Neutrophil (primary cell): ENCODE results near the gene SORCS1.

Experiments
- H3K27ac ChIP-seq: fragments of 200-600 bp; sonication (generic); 2 replicates; pipeline ENCODE4 v1.5.1; 2016; ENCODE audit warnings: mild to moderate bottlenecking, moderate library complexity
- H3K27me3 ChIP-seq: fragments of 200-600 bp; sonication (generic); 2 replicates; pipeline ENCODE4 v1.6.0; 2016; ENCODE audit warnings: mild to moderate bottlenecking
- H3K36me3 ChIP-seq: fragments of 200-600 bp; sonication (generic); 2 replicates; pipeline ENCODE4 v1.5.1; 2017
- H3K4me1 ChIP-seq, 2 experiments: fragments of 200-600 bp in 1 of 2; sonication (generic) in 1 of 2; 1 replicate in 1 of 2; 2 replicates in 1 of 2; pipeline versions ENCODE4 v1.5.1 to v1.6.1; 2013 to 2016; ENCODE audit warnings: low read depth in 1 of 2, low read length in 1 of 2, mild to moderate bottlenecking in 1 of 2, moderate library complexity in 1 of 2; ENCODE audit not compliant: control insufficient read depth in 1 of 2, insufficient read depth in 1 of 2
- H3K4me3 ChIP-seq, 2 experiments: fragments of 200-600 bp in 1 of 2; sonication (generic) in 1 of 2; 1 replicate in 1 of 2; 2 replicates in 1 of 2; pipeline ENCODE4 v1.5.1; 2013 to 2016; ENCODE audit warnings: low read depth in 1 of 2, low read length in 1 of 2, mild to moderate bottlenecking in 1 of 2, moderate library complexity in 1 of 2
- H3K9me3 ChIP-seq: fragments of 200-600 bp; sonication (generic); 2 replicates; pipeline ENCODE4 v1.5.1; 2016
- TF ChIP-seq, protein P1 (sequence below): fragments of 200-600 bp; sonication (generic); IDR thresholded peaks from 2 replicates; pipeline ENCODE4 v1.5.1; 2016; ENCODE audit warnings: antibody characterized with exemption

Gene SORCS1

DNA sequence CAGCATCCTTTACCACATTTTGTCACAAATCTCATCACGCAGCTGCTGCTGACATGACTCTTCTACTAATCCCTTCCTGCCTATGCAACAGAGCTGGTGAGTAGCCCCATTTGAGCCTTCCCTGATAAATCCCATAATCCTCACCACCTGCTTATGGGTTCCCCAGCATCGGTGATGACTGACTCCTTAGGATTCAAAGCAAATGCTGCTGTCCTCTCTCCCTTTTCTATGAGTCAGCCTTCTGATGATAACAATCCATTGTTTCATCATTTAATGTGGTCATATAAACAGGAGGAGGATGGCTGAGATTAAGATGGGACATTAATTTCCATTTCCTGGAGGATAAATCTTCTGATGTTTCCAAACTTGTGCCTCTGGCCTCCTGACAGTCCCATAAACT, 73.4 kb downstream of the SORCS1 start:
- no peaks in the 10 kb centered on the region for H3K9me3 ChIP-seq
- H3K27ac ChIP-seq = no peak overlapping the region
- no peaks in the 10 kb centered on the region for H3K36me3 ChIP-seq
- H3K4me3 ChIP-seq = no peak overlapping the region
- H3K4me1 ChIP-seq = no peaks in the 10 kb centered on the region
- TF ChIP-seq, protein P1, sequence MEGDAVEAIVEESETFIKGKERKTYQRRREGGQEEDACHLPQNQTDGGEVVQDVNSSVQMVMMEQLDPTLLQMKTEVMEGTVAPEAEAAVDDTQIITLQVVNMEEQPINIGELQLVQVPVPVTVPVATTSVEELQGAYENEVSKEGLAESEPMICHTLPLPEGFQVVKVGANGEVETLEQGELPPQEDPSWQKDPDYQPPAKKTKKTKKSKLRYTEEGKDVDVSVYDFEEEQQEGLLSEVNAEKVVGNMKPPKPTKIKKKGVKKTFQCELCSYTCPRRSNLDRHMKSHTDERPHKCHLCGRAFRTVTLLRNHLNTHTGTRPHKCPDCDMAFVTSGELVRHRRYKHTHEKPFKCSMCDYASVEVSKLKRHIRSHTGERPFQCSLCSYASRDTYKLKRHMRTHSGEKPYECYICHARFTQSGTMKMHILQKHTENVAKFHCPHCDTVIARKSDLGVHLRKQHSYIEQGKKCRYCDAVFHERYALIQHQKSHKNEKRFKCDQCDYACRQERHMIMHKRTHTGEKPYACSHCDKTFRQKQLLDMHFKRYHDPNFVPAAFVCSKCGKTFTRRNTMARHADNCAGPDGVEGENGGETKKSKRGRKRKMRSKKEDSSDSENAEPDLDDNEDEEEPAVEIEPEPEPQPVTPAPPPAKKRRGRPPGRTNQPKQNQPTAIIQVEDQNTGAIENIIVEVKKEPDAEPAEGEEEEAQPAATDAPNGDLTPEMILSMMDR = no peak
- no peaks in the 10 kb centered on the region for H3K27me3 ChIP-seq

GRCh38 chr10:107085665-107086525, 78.6 kb downstream of the SORCS1 start:
- H3K27me3 ChIP-seq = no peaks in the 10 kb centered on the region
- TF ChIP-seq, protein P1 = no peak
- H3K4me1 ChIP-seq = no peaks in the 10 kb centered on the region
- H3K9me3 ChIP-seq = no peaks in the 10 kb centered on the region
- H3K36me3 ChIP-seq = no peaks in the 10 kb centered on the region
- no peak overlapping the region for H3K27ac ChIP-seq
- no peak overlapping the region for H3K4me3 ChIP-seq

DNA sequence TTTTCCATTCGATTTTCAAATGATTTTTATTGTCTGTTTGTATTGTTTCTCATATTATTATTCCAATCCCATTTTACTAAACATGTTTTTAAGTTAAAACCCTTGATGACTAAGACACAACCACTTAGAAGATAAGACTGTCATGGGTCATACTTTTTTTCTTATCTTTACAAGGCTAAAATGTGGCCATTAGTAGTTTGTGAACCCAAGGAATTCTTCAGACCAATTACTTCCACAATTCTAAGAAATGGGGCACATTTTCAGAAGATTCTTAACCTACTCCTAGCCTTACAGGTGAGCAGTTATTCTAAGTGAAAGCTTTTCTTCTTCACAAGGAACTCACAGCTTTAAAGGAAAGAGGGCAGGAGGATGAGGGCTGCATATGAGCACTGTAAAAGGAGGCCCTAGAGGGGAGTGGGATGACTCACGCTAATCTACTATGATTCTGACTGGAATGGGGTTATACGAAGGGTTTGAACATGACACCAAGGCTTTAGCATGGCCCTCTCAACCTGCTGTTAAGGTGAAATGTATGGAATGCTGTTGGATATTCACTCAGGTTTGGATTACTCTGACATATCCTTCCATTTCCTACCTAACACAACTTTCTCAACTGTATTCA, 81.0 kb downstream of the SORCS1 start:
- Histone ChIP-seq H3K4me1 (no peaks in the 10 kb centered on the region), H3K27ac (no peak overlapping the region)

DNA sequence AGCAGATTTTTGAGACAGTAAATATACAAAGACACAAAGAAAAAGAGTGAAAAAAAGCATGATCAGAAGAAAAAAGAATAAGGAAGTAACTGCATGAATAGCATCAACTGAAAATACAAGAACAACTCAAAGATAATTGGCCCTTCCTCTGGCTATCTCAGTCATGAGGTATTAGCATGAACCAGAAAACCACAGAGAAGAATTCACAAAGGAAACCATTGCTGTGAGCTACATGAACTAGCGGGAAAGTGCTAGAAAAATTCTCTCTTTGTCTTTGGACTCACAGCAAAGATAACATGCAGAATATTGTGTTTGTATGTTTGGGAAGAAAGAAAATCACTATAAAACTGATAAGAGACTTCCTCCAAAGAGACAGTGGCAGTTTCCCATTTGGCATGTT, 82.9 kb downstream of the SORCS1 start:
- Histone ChIP-seq H3K36me3 (no peaks in the 10 kb centered on the region), H3K4me3 (no peak overlapping the region), H3K27me3 (no peaks in the 10 kb centered on the region), H3K27ac (no peak overlapping the region), H3K9me3 (no peaks in the 10 kb centered on the region), H3K4me1 (no peaks in the 10 kb centered on the region)
- TF ChIP-seq, protein P1 = no peak

More for the DNA sequence above, 81.0 kb downstream of the SORCS1 start:
- Histone ChIP-seq H3K4me3 (no peak overlapping the region), H3K36me3 (no peaks in the 10 kb centered on the region), H3K27me3 (no peaks in the 10 kb centered on the region), H3K9me3 (no peaks in the 10 kb centered on the region)
- TF ChIP-seq, protein P1 = no peak

- Histone ChIP-seq H3K27ac (no peak overlapping the region), H3K27me3 (no peaks in the 10 kb centered on the region), H3K4me1 (no peaks in the 10 kb centered on the region), H3K4me3 (no peak overlapping the region), H3K36me3 (no peaks in the 10 kb centered on the region), H3K9me3 (no peaks in the 10 kb centered on the region)
- TF ChIP-seq, protein P1 = no peak
These were observed 89.4 kb downstream of the SORCS1 start for GRCh38 chr10:107075117-107075516.
